SU-DHL-6 (cell line): Measurements from ENCODE around the gene FAM118A.
"Not testable (repeated sequence)": the region's sequence is repeated elsewhere in the genome, so short reads cannot be mapped to it uniquely, and the experiment has no call there.

Source experiments
- H2AFZ ChIP-seq: fragments of 200-600 bp; sonication (generic); 2 replicates; pipeline ENCODE4 v1.6.1; 2014; ENCODE audit warnings: low read depth, mild to moderate bottlenecking, moderate library complexity, mixed read lengths, antibody characterized with exemption, low read length; ENCODE audit not compliant: severe bottlenecking
- H3F3A ChIP-seq: fragments of 200-600 bp; shearing (Covaris generic); 2 replicates; pipeline ENCODE4 v1.6.0; 2016; ENCODE audit warnings: antibody characterized with exemption, mild to moderate bottlenecking; ENCODE audit not compliant: insufficient read depth
- H3K27ac ChIP-seq: fragments of 200-600 bp; sonication (generic); 2 replicates; pipeline ENCODE4 v1.5.1; 2016; ENCODE audit warnings: low read depth, mild to moderate bottlenecking, low read length, moderate library complexity, mixed read lengths
- H3K27me3 ChIP-seq: fragments of 200-600 bp; sonication (generic), shearing (Covaris generic); 2 replicates; pipeline ENCODE4 v1.6.0; 2014; ENCODE audit warnings: mild to moderate bottlenecking, low read length
- H3K36me3 ChIP-seq: fragments of 200-600 bp; sonication (generic); 2 replicates; pipeline ENCODE4 v1.6.1; 2014; ENCODE audit warnings: mild to moderate bottlenecking, low read length, mixed read lengths
- H3K4me2 ChIP-seq: fragments of 300-600, 200-600 bp; shearing (Covaris generic), sonication (generic); 2 replicates; pipeline ENCODE4 v1.6.0; 2014; ENCODE audit warnings: low read length, low read depth, mild to moderate bottlenecking; ENCODE audit not compliant: poor library complexity, severe bottlenecking
- H3K4me3 ChIP-seq: fragments of 200-600 bp; sonication (generic); 2 replicates; pipeline ENCODE4 v1.5.1; 2014; ENCODE audit warnings: antibody characterized with exemption, low read length, mild to moderate bottlenecking, mixed read lengths; ENCODE audit not compliant: insufficient read depth, poor library complexity, severe bottlenecking
- H3K79me2 ChIP-seq: fragments of 200-600 bp; sonication (generic); 2 replicates; pipeline ENCODE4 v1.6.1; 2014; ENCODE audit warnings: mild to moderate bottlenecking, low read length, moderate library complexity; ENCODE audit not compliant: insufficient read depth
- H3K9ac ChIP-seq: fragments of 200-600 bp; sonication (generic); 2 replicates; pipeline ENCODE4 v1.7.0; 2014; ENCODE audit warnings: mild to moderate bottlenecking, low read length
- H3K9me2 ChIP-seq: fragments of 200-600 bp; sonication (generic); replicated peaks from 2 replicates; pipeline ENCODE4 v1.6.1; 2014; ENCODE audit warnings: low read length; ENCODE audit not compliant: insufficient read depth
- H3K9me3 ChIP-seq: fragments of 200-600 bp; sonication (generic); 2 replicates; pipeline ENCODE4 v1.6.1; 2014; ENCODE audit warnings: low read length, mixed read lengths; ENCODE audit not compliant: insufficient read depth
- H4K20me1 ChIP-seq: fragments of 200-600 bp; sonication (generic); 2 replicates; pipeline ENCODE4 v1.6.1; 2014; ENCODE audit warnings: low read depth, mild to moderate bottlenecking, antibody characterized with exemption, low read length, moderate library complexity, mixed read lengths
- CTCF ChIP-seq: fragments of 200-600 bp; sonication (generic); IDR thresholded peaks from one replicate; pipeline ENCODE4 v1.5.1; 2017; ENCODE audit warnings: antibody characterized with exemption, mild to moderate bottlenecking, low read length, moderate library complexity; ENCODE audit not compliant: insufficient read depth, poor library complexity, severe bottlenecking
- EZH2phosphoT487 ChIP-seq: fragments of 200-600 bp; sonication (generic), shearing (Covaris generic); conservative IDR thresholded peaks from 2 replicates; pipeline ENCODE4 v1.6.1; 2018; ENCODE audit warnings: mild to moderate bottlenecking, antibody characterized with exemption, low read length, moderate library complexity, mixed read lengths

The FAM118A gene

GRCh38 chr22:45294030-45294429 lies 15.7 kb upstream of the FAM118A start:
- no peaks in the 10 kb centered on the region for H3K9me3 ChIP-seq
- TF ChIP-seq CTCF (no peak), EZH2phosphoT487 (no peak)
- H3K79me2 ChIP-seq, result no peaks in the 10 kb centered on the region
- no peaks in the 10 kb centered on the region for H3K9me2 ChIP-seq
- H3K27ac ChIP-seq, result no peak overlapping the region
- no peaks in the 10 kb centered on the region for H3F3A ChIP-seq
- H2AFZ ChIP-seq, result no peak overlapping the region
- no peaks in the 10 kb centered on the region for H3K36me3 ChIP-seq
- H3K4me3 ChIP-seq, result no peak overlapping the region
- no peaks in the 10 kb centered on the region for H4K20me1 ChIP-seq
- H3K27me3 ChIP-seq, result no peaks in the 10 kb centered on the region
- H3K4me2 ChIP-seq, result no peak overlapping the region
- no peak overlapping the region for H3K9ac ChIP-seq

- H2AFZ ChIP-seq, H3K9ac ChIP-seq, H3K36me3 ChIP-seq, H3K27me3 ChIP-seq, H3K79me2 ChIP-seq, H3F3A ChIP-seq, H3K9me2 ChIP-seq, H3K9me3 ChIP-seq, H4K20me1 ChIP-seq, H3K4me2 ChIP-seq, H3K27ac ChIP-seq, H3K4me3 ChIP-seq: not testable (repeated sequence)
Observed at GRCh38 chr22:45295004-45295403, 14.7 kb upstream of the FAM118A start.

- Histone ChIP-seq H3K9me3 (no peaks in the 10 kb centered on the region), H3K36me3 (no peaks in the 10 kb centered on the region), H3K27me3 (no peaks in the 10 kb centered on the region), H3K9ac (no peak overlapping the region), H3K27ac (no peak overlapping the region), H3K4me3 (no peak overlapping the region), H3F3A (no peaks in the 10 kb centered on the region), H4K20me1 (no peaks in the 10 kb centered on the region), H3K4me2 (no peak overlapping the region), H2AFZ (no peak overlapping the region), H3K9me2 (no peaks in the 10 kb centered on the region), H3K79me2 (no peaks in the 10 kb centered on the region)
- TF ChIP-seq CTCF (no peak), EZH2phosphoT487 (no peak)
Observed at GRCh38 chr22:45295492-45295891, 14.2 kb upstream of the FAM118A start.

- Histone ChIP-seq H3K9me2 (no peaks in the 10 kb centered on the region), H3K36me3 (no peaks in the 10 kb centered on the region), H3K9ac (no peak overlapping the region), H3K27me3 (no peaks in the 10 kb centered on the region), H3K9me3 (no peaks in the 10 kb centered on the region), H3K79me2 (no peaks in the 10 kb centered on the region), H3K27ac (no peak overlapping the region), H3K4me3 (no peak overlapping the region), H4K20me1 (no peaks in the 10 kb centered on the region), H3F3A (no peaks in the 10 kb centered on the region), H2AFZ (peak overlapping the region; percentile 44), H3K4me2 (no peak overlapping the region)
- TF ChIP-seq EZH2phosphoT487, result no peak
- no peak for TF ChIP-seq CTCF
Observed at GRCh38 chr22:45296628-45297297, 13.0 kb upstream of the FAM118A start.
